ENCODE results near the gene HACD4. TPM values are rescaled to one million over a fixed set of nuclear protein-coding genes. Genes with fewer than 3 reads are reported as not detected.

HACD4 gene
- polyA plus RNA-seq, 2 of the 4 experiments (the other 2 are of a cell fraction): 1.5 to 4.4 TPM

DNA sequence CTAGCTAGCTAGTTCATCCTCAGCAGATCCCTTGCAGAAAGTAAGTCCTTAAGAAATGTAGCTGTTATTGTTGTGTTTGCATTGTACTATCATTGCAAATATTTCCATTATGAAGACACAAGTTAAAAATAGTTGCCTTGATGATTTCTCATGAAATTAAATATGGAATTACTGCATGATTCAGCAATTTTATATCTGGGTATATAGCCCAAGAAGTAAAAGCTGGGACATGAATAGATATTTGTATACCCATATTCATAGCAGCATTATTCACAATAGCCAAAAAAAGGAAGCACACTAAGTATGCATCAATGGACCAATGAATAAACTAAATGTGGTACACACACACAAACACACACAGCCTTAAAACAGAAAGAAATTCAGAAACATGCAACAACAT lies 39.5 kb upstream of the HACD4 start:
- TF ChIP-seq RNF2 (IDR thresholded peaks at IDR 0.05; ENCODE audit: borderline replicate concordance, low read depth): no peak
- TF ChIP-seq ZNF302 (CRISPR knock-in tag; IDR thresholded peaks at IDR 0.05): no peak
- peak; percentile 52 for TF ChIP-seq NFE2L2 (conservative IDR thresholded peaks at IDR 0.05; ENCODE audit: low read length)
- no peak for TF ChIP-seq TFCP2L1 (CRISPR knock-in tag; IDR thresholded peaks at IDR 0.05)
- TF ChIP-seq MAX (IDR thresholded peaks at IDR 0.05): no peak
- no peak for TF ChIP-seq KDM5A (IDR thresholded peaks at IDR 0.05)
- no peak for TF ChIP-seq HOXB13 (CRISPR knock-in tag; IDR thresholded peaks at IDR 0.05; ENCODE audit: low read depth)
- TF ChIP-seq MAFK (IDR thresholded peaks at IDR 0.05; ENCODE audit: partially characterized antibody): peak; percentile 94
- TF ChIP-seq RFX5 (IDR thresholded peaks at IDR 0.05): no peak
- TF ChIP-seq ZC3H11A (IDR thresholded peaks at IDR 0.05): no peak
- no peak for TF ChIP-seq TP53 (CRISPR knock-in tag; IDR thresholded peaks at IDR 0.05)
- ChIA-PET CTCF (no interaction called here), POLR2A (no interaction called here)
- no peak for FAIRE-seq
- H3K4me2 ChIP-seq: peak overlapping the region; percentile 73
- H3K4me3 ChIP-seq: no peak overlapping the region
- H3K4me1 ChIP-seq: peaks cover 18% of the 10 kb centered on the region
- DNase-seq (ENCODE audit: low read depth in 1 of 2, low spot score in 1 of 2): no peak
- H3K9me3 ChIP-seq: no peaks in the 10 kb centered on the region
- peak overlapping the region; percentile 62 to 65; a peak in 4 of 6 replicates for H3K27ac ChIP-seq
- peak in 1 of 2 experiments; percentile 10; a peak in 2 of 6 replicates for ATAC-seq

DNA sequence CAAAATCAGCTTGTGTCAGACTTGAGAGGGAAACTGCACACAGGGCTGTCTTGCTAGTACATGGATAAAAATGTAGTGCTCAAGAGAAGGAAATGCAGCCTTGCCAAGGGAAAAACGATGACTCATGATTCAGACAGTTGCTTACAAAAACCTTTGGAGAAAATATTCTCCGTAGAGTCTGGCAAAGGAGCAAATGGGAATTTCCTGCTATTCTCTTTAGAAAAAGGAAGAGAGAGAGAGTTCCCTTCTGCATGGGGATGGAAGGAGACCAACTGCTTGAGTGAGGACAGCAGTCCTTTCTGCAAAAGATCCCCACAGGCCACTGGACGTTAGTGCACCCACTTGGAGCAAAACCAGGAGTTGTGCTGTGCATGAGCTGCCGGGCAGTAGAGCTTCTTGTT lies 38.7 kb upstream of the HACD4 start:
- WGBS (ENCODE audit: missing lambda C conversion rate): 4% methylated on average over 4 of the region's 4 CpGs
- Histone ChIP-seq H3K27ac (peak overlapping the region; percentile 62 to 65), H3K9me3 (no peaks in the 10 kb centered on the region), H3K4me1 (peaks cover 18% of the 10 kb centered on the region), H3K4me2 (peak overlapping the region; percentile 73), H3K4me3 (no peak overlapping the region)
- TF ChIP-seq NFE2L2 (conservative IDR thresholded peaks at IDR 0.05; ENCODE audit: low read length) (0 out of 2 replicates have a peak, but pooled peaks have one; percentile 13), MAFK (IDR thresholded peaks at IDR 0.05; ENCODE audit: partially characterized antibody) (peak; percentile 97), FOSL2 (IDR thresholded peaks at IDR 0.05) (0 out of 2 replicates have a peak, but pooled peaks have one; percentile 26), FOSL2 (CRISPR knock-in tag; IDR thresholded peaks at IDR 0.05) (peak; percentile 95), FOSB (CRISPR knock-in tag; IDR thresholded peaks at IDR 0.05) (no peak), JUNB (IDR thresholded peaks at IDR 0.05) (0 out of 2 replicates have a peak, but pooled peaks have one; percentile 25)
- POLR2A ChIA-PET: no interaction called here
- peak; percentile 48 to 76 for DNase-seq (ENCODE audit: low read depth in 1 of 2, low spot score in 1 of 2)
- FAIRE-seq: peak; percentile 13
- CTCF ChIA-PET: interaction anchor here (2.0 kb wide), 1 partner anchor 8 kb away, joined by 5 read pairs; the partner anchor contains the start of gene IFNB1
- peak; percentile 98 to 99 for ATAC-seq

DNA sequence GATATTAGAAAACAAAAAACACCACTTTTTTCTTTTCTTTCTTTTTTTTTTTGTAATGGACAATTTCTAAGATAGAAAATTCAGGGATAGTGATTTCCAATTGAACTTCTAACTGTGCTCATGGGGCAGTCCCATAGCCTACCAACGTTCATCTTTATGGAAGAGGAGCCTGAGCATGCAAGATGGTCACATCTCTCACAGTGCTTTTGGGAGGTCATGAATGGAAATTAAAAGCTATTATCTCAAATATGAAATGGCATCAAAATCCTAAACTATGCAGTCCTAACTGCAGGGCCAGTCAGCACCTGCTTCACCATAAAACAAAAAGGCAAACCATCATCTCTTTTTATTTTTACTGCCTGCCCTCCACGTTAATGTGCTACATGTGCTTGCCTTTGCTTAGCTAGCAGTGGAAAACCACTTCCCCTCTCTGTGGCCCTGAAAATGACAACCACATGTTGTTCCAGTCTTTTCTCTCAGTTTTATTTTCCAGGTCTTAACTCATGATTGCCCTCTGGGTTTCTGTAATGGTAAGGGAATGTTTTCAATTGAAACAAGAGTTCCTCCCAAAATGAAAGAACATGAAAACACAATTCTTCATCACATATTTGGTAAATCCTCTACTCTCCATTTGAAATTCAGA lies 29.6 kb upstream of the HACD4 start:
- POLR2A ChIA-PET: no interaction called here
- no peaks in the 10 kb centered on the region for H3K4me1 ChIP-seq
- CTCF ChIA-PET: interaction anchor here (0.9 to 1.4 kb wide), 2 partner anchors 11 to 26 kb away, joined by 3 read pairs; no protein-coding TSS in a partner anchor
- 68% methylated on average over 2 of the region's 2 CpGs for WGBS (ENCODE audit: missing lambda C conversion rate)
- ATAC-seq (no peak), FAIRE-seq (no peak), DNase-seq (ENCODE audit: low read depth in 1 of 2, low spot score in 1 of 2) (no peak)
- H3K4me2 ChIP-seq: no peak overlapping the region
- H3K9me3 ChIP-seq: no peaks in the 10 kb centered on the region
- no peak overlapping the region for H3K27ac ChIP-seq
- TF ChIP-seq NFE2L2 (conservative IDR thresholded peaks at IDR 0.05; ENCODE audit: low read length) (no peak), ESRRA (IDR thresholded peaks at IDR 0.05; ENCODE audit: borderline replicate concordance, low read length) (no peak), SREBF2 (IDR thresholded peaks at IDR 0.05) (no peak), JUNB (IDR thresholded peaks at IDR 0.05) (no peak), KDM1A (IDR thresholded peaks at IDR 0.05; ENCODE audit: low read depth) (no peak), RARB (CRISPR knock-in tag; IDR thresholded peaks at IDR 0.05) (no peak), CHD4 (IDR thresholded peaks at IDR 0.05; ENCODE audit: borderline replicate concordance) (no peak), CBX2 (IDR thresholded peaks at IDR 0.05; ENCODE audit: borderline replicate concordance, low read depth) (no peak), SMC3 (IDR thresholded peaks at IDR 0.05) (no peak)
- TF ChIP-seq, protein P1, sequence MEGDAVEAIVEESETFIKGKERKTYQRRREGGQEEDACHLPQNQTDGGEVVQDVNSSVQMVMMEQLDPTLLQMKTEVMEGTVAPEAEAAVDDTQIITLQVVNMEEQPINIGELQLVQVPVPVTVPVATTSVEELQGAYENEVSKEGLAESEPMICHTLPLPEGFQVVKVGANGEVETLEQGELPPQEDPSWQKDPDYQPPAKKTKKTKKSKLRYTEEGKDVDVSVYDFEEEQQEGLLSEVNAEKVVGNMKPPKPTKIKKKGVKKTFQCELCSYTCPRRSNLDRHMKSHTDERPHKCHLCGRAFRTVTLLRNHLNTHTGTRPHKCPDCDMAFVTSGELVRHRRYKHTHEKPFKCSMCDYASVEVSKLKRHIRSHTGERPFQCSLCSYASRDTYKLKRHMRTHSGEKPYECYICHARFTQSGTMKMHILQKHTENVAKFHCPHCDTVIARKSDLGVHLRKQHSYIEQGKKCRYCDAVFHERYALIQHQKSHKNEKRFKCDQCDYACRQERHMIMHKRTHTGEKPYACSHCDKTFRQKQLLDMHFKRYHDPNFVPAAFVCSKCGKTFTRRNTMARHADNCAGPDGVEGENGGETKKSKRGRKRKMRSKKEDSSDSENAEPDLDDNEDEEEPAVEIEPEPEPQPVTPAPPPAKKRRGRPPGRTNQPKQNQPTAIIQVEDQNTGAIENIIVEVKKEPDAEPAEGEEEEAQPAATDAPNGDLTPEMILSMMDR (IDR thresholded peaks at IDR 0.05): no peak
- H3K4me3 ChIP-seq: no peak overlapping the region
